Measurements from ENCODE around the gene CHMP4B.

DNA sequence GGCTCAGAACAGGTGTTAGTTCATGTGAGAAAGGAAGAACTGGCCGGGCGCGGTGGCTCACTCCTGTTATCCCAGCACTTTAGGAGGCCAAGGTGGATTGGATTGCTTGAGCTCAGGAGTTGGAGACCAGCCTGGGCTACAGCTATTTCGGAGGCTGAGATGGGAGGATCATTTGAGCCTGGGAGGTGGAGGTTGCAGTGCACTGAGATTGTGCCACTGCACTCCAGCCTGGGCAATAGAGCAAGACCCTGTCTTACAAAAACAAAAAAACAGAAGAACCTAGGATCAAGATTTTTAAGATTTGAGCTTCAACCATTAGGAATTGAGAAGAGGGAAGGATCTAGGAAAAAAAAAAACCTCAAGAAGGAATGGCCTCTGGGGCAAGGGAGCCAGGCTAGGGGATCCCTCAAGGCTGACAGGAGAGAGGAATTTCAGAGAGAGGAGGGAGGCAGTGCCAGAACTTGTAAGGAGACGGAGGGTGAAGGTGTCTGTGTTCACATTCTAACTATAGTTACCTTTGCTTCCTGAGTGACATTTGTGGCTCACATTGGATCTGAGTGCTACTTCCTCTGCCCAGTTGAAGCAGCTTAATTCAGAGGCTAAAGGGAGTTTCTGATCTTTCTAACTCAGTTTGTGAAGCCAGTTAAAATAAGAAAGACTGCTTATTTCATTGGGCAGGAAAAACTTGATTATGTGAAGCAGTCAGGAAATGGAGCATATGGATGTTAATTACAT is 26.1 kb downstream of the CHMP4B start:
- TF ChIP-seq, protein P1, sequence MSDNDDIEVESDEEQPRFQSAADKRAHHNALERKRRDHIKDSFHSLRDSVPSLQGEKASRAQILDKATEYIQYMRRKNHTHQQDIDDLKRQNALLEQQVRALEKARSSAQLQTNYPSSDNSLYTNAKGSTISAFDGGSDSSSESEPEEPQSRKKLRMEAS (IDR thresholded peaks at IDR 0.05): no peak
- TF ChIP-seq POLR2A (IDR thresholded peaks at IDR 0.05; ENCODE audit: low read length) (no peak), SMC3 (IDR thresholded peaks at IDR 0.05) (no peak), EP300 (IDR thresholded peaks at IDR 0.05) (no peak), POLR2AphosphoS2 (conservative IDR thresholded peaks at IDR 0.05; ENCODE audit: low read length) (no peak), HOXB5 (CRISPR knock-in tag; IDR thresholded peaks at IDR 0.05) (no peak), RCOR1 (IDR thresholded peaks at IDR 0.05; ENCODE audit: low read depth, low read length) (no peak), FOSL2 (IDR thresholded peaks at IDR 0.05) (no peak), FOSL2 (CRISPR knock-in tag; IDR thresholded peaks at IDR 0.05) (no peak), RNF2 (IDR thresholded peaks at IDR 0.05; ENCODE audit: borderline replicate concordance, low read depth) (no peak), FOXS1 (CRISPR knock-in tag; IDR thresholded peaks at IDR 0.05) (no peak)
- TF ChIP-seq, protein P2, sequence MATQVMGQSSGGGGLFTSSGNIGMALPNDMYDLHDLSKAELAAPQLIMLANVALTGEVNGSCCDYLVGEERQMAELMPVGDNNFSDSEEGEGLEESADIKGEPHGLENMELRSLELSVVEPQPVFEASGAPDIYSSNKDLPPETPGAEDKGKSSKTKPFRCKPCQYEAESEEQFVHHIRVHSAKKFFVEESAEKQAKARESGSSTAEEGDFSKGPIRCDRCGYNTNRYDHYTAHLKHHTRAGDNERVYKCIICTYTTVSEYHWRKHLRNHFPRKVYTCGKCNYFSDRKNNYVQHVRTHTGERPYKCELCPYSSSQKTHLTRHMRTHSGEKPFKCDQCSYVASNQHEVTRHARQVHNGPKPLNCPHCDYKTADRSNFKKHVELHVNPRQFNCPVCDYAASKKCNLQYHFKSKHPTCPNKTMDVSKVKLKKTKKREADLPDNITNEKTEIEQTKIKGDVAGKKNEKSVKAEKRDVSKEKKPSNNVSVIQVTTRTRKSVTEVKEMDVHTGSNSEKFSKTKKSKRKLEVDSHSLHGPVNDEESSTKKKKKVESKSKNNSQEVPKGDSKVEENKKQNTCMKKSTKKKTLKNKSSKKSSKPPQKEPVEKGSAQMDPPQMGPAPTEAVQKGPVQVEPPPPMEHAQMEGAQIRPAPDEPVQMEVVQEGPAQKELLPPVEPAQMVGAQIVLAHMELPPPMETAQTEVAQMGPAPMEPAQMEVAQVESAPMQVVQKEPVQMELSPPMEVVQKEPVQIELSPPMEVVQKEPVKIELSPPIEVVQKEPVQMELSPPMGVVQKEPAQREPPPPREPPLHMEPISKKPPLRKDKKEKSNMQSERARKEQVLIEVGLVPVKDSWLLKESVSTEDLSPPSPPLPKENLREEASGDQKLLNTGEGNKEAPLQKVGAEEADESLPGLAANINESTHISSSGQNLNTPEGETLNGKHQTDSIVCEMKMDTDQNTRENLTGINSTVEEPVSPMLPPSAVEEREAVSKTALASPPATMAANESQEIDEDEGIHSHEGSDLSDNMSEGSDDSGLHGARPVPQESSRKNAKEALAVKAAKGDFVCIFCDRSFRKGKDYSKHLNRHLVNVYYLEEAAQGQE (IDR thresholded peaks at IDR 0.05): no peak
- TF ChIP-seq, protein P3, sequence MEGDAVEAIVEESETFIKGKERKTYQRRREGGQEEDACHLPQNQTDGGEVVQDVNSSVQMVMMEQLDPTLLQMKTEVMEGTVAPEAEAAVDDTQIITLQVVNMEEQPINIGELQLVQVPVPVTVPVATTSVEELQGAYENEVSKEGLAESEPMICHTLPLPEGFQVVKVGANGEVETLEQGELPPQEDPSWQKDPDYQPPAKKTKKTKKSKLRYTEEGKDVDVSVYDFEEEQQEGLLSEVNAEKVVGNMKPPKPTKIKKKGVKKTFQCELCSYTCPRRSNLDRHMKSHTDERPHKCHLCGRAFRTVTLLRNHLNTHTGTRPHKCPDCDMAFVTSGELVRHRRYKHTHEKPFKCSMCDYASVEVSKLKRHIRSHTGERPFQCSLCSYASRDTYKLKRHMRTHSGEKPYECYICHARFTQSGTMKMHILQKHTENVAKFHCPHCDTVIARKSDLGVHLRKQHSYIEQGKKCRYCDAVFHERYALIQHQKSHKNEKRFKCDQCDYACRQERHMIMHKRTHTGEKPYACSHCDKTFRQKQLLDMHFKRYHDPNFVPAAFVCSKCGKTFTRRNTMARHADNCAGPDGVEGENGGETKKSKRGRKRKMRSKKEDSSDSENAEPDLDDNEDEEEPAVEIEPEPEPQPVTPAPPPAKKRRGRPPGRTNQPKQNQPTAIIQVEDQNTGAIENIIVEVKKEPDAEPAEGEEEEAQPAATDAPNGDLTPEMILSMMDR (IDR thresholded peaks at IDR 0.05): no peak
- TF ChIP-seq, protein P4, sequence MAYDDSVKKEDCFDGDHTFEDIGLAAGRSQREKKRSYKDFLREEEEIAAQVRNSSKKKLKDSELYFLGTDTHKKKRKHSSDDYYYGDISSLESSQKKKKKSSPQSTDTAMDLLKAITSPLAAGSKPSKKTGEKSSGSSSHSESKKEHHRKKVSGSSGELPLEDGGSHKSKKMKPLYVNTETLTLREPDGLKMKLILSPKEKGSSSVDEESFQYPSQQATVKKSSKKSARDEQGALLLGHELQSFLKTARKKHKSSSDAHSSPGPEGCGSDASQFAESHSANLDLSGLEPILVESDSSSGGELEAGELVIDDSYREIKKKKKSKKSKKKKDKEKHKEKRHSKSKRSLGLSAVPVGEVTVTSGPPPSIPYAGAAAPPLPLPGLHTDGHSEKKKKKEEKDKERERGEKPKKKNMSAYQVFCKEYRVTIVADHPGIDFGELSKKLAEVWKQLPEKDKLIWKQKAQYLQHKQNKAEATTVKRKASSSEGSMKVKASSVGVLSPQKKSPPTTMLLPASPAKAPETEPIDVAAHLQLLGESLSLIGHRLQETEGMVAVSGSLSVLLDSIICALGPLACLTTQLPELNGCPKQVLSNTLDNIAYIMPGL (CRISPR knock-in tag; IDR thresholded peaks at IDR 0.05; ENCODE audit: borderline replicate concordance): no peak
